ENCODE results near the gene RAD51B.
A peak's percentile ranks its signal among the peaks of the same experiment; 100 is the strongest.
"Not testable (repeated sequence)": the region's sequence is repeated elsewhere in the genome, so short reads cannot be mapped to it uniquely, and the experiment has no call there.

RAD51B gene

GRCh38 chr14:68012871-68013270, 193.3 kb downstream of the RAD51B start:
- H3K27ac ChIP-seq = no peak overlapping the region

DNA sequence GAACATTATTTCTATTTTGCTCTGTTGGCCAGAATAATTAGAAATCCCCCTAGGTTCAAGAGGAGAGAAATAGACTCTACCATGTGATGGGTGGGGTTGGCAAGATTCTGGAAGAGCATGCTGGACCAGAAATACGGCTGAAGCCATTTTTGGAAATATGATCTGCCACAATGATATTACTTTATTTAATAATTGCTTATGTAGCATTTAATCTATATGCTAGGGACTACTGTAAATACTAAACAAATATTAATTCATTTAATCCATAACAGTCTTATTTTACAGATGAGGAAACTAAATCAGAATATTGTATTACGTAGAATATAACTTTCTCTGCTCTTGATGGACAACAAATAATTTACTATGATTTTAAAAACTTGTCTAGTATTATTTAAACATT, 193.7 kb downstream of the RAD51B start:
- no peak for DNase-seq (ENCODE audit: low read depth, low spot score)
- no peak overlapping the region for H3K27ac ChIP-seq

More at GRCh38 chr14:68012871-68013270, 193.3 kb downstream of the RAD51B start:
- no peak for DNase-seq (ENCODE audit: low read depth, low spot score)

DNA sequence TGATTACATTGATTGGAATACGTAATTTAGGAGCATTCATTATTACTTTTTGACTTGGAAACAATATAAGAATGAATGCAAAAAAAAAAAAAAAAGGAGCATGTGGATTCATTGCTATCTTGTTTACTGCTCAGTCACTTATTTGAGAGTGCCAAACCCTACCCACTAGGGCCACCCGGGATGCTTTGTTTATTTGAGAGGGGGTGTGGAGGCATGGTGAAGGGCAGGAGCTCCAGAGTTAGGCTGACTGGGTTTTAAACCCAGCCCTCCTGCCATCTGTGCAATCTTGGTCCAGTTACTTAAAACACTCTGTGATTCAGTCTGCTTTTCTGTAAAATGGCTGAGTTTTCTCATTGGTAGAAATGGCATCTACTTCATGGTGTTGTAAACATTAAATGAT, 195.2 kb downstream of the RAD51B start:
- no peak overlapping the region for H3K27ac ChIP-seq
- no peak for DNase-seq (ENCODE audit: low read depth, low spot score)

GRCh38 chr14:68015356-68016254, 196.0 kb downstream of the RAD51B start:
- DNase-seq (ENCODE audit: low read depth, low spot score) = no peak
- no peak overlapping the region for H3K27ac ChIP-seq

- no peak overlapping the region for H3K27ac ChIP-seq
- DNase-seq (ENCODE audit: low read depth, low spot score) = no peak
Observed at GRCh38 chr14:68016255-68016914, 196.8 kb downstream of the RAD51B start.

- DNase-seq (ENCODE audit: low read depth, low spot score) = peak; percentile 27
- no peak overlapping the region for H3K27ac ChIP-seq
Observed at GRCh38 chr14:68018598-68018997, 199.0 kb downstream of the RAD51B start.

- no peak for DNase-seq (ENCODE audit: low read depth, low spot score)
- H3K27ac ChIP-seq = no peak overlapping the region
Observed at GRCh38 chr14:68020493-68020892, 200.9 kb downstream of the RAD51B start.

DNA sequence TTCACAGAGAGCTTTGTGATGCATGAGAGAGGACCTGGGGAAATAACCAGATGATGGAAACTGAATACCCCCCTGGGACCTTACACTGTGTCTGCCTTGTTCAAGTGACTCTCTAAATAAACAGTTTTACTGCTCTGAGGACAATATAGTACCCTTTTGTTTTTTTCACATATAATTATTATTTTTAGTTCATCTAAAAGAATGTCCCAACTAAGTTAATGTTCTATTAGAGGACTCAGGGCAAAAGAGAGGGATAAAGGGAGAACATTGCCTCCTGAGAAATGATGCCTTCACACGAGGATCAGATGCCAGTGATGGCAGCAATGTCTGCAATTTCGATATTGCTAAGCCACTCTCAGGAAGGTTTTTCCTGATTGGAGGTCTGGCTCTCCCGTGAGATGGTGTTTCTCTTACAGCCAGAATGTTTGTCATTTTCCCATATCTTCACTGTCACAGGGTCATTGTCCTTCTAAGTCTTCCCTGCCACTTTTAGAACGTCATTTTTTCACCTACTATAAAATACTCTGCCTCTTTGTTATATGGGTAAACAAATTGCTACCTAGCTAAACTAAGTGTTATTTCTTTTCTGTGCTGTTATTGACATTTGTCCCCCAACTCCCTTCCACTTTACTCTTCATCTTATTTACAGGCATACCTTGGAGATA, 201.6 kb downstream of the RAD51B start:
- no peak for DNase-seq (ENCODE audit: low read depth, low spot score)
- no peak overlapping the region for H3K27ac ChIP-seq

GRCh38 chr14:68027276-68027675, 207.7 kb downstream of the RAD51B start:
- no peak overlapping the region for H3K27ac ChIP-seq
- DNase-seq (ENCODE audit: low read depth, low spot score) = no peak

- no peak overlapping the region for H3K27ac ChIP-seq
- no peak for DNase-seq (ENCODE audit: low read depth, low spot score)
Observed at GRCh38 chr14:68028075-68028474, 208.5 kb downstream of the RAD51B start.

DNA sequence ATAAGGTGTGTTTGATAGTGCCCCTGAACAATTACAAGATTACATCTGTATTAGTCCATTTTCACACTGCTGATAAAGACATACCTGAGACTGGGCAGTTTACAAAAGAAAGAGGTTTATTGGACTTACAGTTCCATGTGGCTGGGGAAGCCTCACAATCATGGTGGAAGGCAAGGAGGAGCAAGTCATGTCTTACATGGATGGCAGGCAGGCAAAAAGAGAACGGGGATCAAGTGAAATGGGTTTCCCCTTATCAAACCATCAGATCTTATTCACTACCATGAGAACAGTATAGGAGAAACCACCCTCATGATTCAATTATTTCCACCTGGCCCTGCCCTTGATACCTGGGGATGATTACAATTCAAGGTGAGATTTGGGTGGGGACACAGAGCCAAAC, 211.4 kb downstream of the RAD51B start:
- not testable (repeated sequence) for DNase-seq (ENCODE audit: low read depth, low spot score); H3K27ac ChIP-seq

DNA sequence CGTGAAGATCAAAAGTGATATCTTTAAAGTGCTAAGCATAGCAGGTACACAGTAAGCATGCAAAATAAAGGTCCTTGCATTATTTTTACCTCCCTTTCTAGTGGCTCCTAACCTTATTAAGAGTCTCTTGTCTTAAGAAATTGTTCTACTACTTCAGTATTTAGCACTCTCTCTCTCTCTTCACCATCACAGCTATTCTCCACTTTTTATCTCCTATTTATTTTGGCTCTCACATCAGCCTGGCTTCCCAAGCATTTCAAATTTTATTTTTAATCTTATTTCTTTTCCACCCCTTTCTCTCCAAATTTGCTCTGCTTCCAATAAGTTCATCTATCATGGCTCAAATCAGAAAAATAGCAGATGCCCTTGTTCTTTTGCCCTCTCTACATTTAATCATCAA, 212.6 kb downstream of the RAD51B start:
- no peak for DNase-seq (ENCODE audit: low read depth, low spot score)

DNA sequence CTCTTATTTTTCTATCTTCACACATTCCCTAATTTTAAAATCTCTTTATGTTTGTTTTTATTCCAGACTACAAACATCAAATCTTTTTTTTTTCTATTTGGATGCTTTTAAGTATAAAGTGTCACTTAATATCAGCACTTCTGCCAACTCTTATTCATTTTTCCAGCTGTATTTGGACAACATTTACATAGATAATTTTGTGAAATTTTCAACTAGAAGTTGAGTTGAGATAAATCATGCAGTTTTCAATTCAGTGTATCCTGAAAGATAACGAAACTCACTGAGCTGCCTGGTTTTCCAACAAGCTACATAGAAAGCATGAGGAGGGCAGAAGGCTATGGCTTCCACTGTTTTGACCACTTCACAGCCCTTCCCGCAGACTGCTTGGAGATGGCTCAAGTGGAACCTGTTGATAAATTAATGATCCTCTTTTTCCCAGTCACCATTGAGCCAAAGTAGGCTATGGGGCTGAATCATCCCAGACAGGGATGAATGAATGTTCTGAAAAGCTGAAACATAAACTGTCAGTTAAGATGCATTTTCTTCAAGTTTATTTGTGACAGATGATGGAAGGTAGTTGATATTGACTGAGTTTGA, 213.9 kb downstream of the RAD51B start:
- DNase-seq (ENCODE audit: low read depth, low spot score) = no peak
- H3K27ac ChIP-seq = no peak overlapping the region

More for the DNA sequence above, 212.6 kb downstream of the RAD51B start:
- no peak overlapping the region for H3K27ac ChIP-seq

- DNase-seq (ENCODE audit: low read depth, low spot score) = no peak
Observed at GRCh38 chr14:68034896-68035295, 215.3 kb downstream of the RAD51B start.

DNA sequence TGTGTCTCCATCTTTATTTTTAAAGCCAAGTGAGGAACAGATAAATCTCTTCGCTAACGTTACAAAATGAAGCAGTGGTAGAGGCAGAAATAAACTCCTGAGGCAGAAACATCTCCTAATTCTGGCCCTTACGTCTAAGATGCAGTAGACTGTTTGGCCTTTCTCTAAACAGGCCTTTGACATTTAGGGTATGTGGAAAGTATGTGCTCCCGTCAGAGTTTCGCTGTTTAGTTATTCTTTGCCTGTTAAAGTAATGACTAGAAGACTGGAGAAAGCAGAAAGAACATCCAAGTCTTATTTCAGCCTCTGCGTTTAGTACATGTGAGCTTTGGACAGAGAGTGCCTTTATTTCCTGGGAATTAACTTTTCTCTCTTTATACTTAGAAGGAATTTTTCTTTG, 216.6 kb downstream of the RAD51B start:
- no peak overlapping the region for H3K27ac ChIP-seq
- no peak for DNase-seq (ENCODE audit: low read depth, low spot score)

More at GRCh38 chr14:68034896-68035295, 215.3 kb downstream of the RAD51B start:
- no peak overlapping the region for H3K27ac ChIP-seq

DNA sequence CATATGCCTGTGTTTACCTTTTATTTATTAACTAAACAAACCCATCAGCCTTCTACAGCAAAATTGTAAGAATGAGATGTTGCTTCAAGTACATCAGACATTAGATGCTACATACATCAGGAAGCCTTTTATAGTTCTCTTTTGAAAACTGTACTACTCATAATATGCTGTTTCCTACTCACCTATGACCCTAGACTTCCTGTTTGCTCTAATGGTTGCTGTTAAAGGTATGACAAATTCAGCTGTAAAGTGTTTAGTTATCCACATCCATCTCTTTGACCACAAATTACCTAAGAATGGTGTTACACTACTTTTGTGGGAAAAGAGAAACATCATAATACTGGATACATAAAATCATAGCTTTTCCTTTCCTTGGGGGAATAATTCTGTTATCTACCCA, 220.0 kb downstream of the RAD51B start:
- no peak overlapping the region for H3K27ac ChIP-seq
- DNase-seq (ENCODE audit: low read depth, low spot score) = no peak

DNA sequence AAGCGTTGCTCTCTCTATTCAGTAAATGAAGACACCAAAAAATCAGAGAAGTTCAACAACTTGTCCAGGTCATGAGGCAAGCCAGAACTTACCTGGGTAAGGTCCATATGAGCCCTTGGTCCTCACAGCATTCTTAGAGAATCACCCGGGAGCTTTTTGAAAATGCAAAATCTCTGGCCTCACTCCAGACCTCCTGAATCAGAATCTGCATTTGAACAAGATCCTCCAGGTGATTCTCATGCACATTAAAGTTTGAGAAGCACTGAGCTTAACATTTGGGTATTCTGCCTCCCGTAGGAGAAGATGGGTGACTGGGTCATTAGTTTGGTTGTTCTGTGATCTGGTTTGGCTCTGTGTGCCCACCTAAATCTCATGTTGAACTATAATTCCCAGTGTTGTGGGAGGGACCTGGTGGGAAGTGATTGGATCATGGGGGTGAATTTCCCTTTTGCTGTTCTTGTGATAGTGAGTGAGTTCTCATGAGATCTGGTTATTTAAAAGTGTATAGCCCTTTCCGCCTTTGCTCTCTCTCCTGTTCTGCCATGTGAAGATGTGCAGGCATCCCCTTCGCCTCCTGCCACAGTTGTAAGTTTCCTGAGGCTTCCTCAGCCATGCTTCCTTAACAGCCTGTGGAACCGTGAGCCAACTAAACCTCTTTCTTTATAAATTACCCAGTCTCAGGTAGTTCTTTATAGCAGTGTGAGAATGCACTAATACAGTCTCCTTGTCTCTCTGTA, 221.2 kb downstream of the RAD51B start:
- no peak overlapping the region for H3K27ac ChIP-seq
- no peak for DNase-seq (ENCODE audit: low read depth, low spot score)

- no peak for DNase-seq (ENCODE audit: low read depth, low spot score)
- H3K27ac ChIP-seq = peak overlapping the region; percentile 31
Observed at GRCh38 chr14:68041876-68042354, 222.3 kb downstream of the RAD51B start.

GRCh38 chr14:68042586-68043210, 223.1 kb downstream of the RAD51B start:
- DNase-seq (ENCODE audit: low read depth, low spot score) = peak; percentile 79
- H3K27ac ChIP-seq = peak overlapping the region; percentile 31

Data from epithelial cell of prostate (primary cell).